ENCODE measurements around the gene ANGPTL4.
"Not testable (repeated sequence)": the region's sequence is repeated elsewhere in the genome, so short reads cannot be mapped to it uniquely, and the experiment has no call there.

The ANGPTL4 gene

DNA sequence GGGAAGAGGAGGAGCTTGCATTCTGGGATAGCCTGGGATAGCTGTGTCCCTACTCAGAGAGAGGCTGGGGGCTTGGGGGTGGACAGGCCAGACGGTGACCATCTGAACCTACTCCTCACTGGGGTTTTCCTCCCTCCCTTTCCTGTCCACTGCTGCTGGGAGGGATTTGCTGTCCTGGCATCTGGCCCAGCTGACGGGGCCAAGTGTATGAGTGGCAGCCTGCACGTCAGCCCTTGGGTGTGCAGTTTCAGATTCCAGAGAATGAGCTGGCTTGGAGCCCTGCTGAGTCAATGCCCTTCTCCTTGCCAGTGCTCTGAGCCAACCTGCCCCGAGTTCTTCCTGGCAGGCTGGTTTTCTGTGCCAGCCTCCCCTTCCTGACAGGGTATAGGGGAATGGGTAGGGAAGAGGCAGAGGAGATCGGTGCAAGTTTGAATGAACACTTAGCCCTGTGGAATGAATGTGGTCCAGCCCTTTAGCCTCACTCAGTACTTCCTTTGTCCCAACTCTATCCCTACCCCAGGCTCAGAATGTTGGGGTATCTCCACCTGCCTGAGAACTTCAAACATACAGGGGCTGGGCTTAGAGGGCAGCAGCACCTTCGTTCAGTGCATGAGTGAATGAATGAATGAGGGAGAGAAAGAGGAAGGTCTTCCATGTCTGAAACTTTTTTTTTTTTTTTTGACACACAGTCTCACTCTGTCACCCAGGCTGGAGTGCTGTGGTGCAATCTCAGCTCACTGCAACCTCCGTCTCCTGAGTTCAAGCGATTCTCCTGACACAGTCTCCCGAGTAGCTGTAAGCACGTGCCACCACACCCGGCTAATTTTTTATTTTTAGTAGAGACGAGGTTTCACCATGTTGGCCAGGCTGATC, 1.8 kb upstream of the ANGPTL4 start:
- DNase-seq (ENCODE audit: low read depth in 2 of 2) = no peak

DNA sequence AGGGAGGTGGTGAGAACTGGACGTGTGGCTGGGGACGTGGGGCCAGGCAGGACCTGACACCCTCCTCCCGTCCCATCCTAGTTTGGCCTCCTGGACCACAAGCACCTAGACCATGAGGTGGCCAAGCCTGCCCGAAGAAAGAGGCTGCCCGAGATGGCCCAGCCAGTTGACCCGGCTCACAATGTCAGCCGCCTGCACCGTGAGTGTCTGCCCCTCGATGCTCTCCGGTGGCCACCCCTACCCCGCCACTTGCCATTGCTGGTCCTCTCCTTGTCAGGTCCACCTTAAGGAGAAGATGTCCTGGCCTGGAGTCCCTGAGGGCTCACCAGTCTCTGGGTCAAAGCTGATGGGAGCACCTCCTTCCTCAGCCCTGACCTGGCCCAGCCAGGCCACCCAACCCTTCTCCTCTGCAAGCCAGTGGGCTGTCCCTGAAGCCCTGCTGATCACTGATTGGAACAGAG, 2.2 kb downstream of the ANGPTL4 start:
- no peak for DNase-seq (ENCODE audit: low read depth in 2 of 2)

DNA sequence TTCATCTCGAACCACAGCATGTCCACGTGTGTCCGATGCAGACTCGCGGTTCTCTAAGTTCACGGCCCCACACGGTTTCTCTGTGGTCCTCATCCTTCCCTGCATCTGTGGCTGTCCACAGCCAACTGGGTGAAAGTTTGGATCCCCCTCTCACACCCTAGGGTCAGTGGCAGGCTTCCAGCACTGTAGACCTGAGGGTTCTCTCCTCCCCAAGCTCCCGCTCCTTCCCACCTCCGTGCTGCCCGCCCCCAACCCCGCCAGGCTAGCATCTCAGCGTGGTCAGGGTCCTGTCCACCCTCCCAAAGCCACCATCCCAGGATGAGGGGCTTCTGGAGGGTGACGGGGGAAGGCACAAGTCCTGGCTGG, 3.0 kb downstream of the ANGPTL4 start:
- DNase-seq (ENCODE audit: low read depth in 2 of 2) = no peak

DNA sequence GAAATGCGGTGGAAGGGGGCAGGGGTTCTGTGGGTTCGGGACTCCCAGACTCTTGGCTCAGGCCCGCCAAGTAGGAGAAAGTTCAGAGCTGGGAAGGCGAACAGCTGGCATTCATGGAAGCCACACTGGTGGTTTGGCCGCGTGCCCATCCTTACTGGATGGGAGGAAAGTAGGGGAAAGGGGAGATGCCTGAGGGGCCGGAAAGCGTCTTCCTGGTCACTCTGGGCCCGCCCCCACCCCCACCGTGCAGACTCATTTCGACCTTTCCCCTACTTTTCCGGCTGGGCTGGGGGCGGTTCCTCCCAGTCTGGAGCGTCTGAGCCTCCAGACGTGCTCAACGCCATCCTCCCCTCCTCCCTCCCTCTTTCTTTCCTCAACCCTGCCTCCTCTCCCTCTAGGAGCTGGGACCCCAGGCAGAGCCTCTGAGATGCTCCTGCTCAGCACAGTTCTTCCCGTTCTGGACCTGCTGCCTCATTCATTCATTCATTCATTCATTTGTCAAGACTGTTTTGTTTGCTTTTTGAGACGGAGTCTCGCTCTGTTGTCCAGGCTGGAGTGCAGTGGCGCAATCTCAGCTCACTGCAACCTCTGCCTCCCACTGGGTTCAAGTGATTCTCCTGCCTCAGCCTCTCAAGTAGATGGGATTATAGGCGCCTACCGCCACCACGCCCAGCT, 3.5 kb downstream of the ANGPTL4 start:
- DNase-seq (ENCODE audit: low read depth in 2 of 2) = no peak

DNA sequence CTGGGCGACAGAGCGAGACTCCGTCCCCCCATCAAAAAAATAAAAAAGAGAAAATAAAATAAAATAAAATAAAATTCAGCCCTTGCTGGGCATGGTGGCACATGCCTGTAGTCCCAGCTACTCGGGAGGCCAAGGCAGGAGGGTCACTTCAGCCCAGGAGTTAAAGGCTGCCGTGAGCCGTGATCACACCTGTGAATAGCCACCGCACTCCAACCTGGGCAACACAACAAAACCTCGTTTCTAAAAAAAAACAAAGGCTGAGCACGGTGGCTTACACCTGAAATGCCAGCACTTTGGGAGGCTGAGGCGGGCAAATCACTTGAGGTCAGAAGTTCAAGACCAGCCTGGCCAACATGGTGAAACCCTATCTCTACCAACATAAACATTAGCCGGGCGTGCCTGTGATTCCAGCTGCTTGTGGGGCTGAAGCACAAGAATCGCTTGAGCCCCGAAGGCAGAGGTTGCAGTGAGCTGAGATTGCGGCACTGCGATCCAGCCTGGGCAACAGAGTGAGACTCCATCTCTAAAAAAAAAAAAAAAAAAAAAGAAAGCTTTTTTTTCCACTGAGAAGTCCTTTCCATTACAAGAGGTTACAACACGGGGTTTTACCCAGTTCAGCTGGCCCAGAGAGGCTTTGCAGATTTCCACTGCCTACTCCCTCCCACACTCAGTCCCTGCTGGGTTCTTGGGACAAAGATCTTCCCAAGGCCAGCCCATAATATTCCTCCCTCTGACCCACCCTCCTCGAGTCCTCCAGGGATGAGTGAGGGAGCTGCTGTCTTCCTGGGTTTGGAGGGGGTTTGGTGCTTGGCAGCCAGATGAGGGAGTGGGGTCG, 6.4 kb downstream of the ANGPTL4 start:
- DNase-seq (ENCODE audit: low read depth in 2 of 2) = no peak

DNA sequence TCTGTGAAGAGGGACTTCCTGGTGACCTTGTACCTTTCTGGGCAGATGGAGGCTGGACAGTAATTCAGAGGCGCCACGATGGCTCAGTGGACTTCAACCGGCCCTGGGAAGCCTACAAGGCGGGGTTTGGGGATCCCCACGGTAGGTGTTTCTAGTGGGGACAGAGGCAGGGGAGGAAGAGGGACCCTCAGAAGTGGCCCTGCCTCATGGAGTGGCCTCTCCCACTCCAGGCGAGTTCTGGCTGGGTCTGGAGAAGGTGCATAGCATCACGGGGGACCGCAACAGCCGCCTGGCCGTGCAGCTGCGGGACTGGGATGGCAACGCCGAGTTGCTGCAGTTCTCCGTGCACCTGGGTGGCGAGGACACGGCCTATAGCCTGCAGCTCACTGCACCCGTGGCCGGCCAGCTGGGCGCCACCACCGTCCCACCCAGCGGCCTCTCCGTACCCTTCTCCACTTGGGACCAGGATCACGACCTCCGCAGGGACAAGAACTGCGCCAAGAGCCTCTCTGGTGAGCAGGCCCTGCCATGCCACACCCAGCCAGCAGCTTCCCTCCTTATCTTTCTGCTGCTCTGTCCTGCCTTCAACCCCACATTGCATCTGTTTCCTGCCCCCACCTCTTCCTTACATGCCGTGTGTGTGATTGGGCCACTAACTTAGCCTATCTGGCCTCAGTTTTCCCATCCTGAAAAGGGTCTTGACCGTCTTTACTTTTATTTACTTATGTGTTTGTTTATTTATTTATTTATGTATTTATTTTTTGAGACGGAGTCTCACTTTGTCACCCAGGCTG, 7.3 kb downstream of the ANGPTL4 start:
- no peak for DNase-seq (ENCODE audit: low read depth in 2 of 2)

DNA sequence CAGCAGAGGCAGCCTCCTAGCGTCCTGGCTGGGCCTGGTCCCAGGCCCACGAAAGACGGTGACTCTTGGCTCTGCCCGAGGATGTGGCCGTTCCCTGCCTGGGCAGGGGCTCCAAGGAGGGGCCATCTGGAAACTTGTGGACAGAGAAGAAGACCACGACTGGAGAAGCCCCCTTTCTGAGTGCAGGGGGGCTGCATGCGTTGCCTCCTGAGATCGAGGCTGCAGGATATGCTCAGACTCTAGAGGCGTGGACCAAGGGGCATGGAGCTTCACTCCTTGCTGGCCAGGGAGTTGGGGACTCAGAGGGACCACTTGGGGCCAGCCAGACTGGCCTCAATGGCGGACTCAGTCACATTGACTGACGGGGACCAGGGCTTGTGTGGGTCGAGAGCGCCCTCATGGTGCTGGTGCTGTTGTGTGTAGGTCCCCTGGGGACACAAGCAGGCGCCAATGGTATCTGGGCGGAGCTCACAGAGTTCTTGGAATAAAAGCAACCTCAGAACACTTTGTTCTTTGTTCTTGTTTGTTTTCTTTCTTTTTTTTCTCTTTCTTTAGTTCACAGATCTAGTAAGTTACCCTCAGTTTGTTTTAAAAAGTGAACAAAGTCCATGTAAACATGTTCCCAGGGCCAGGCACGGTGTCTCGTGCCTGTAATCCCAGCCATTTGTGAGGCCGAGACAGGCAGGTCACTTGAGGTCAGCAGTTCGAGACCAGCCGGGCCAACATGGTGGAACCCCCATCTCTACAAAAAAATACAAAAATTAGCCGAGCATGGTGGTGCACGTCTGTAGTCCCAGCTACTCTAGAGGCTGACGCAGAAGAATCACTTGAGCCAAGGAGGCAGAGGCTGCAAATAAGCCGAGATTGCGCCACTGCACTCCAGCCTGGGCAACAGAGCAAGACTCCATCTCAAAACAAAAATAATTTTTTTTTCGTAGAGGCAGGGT, 10.2 kb downstream of the ANGPTL4 start:
- DNase-seq (ENCODE audit: low read depth in 2 of 2) = no peak

DNA sequence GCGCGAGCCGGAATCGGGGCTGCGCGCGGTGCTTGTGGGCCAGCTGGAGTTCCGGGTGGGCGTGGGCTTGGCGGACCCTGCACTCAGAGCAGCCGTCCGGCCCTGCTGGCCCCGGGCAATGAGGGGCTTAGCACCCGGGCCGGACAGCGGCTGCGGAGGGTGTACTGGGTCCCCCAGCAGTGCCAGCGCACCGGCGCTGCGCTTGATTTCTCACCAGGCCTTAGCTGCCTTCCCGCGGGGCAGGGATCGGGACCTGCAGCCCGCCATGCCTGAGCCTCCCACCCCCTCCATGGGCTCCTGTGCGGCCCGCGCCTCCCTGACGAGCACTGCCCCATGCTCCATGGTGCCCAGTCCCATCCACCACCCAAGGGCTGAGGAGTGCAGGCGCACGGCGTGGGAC, 11.8 kb downstream of the ANGPTL4 start:
- DNase-seq (ENCODE audit: low read depth in 2 of 2) = not testable (repeated sequence)

DNA sequence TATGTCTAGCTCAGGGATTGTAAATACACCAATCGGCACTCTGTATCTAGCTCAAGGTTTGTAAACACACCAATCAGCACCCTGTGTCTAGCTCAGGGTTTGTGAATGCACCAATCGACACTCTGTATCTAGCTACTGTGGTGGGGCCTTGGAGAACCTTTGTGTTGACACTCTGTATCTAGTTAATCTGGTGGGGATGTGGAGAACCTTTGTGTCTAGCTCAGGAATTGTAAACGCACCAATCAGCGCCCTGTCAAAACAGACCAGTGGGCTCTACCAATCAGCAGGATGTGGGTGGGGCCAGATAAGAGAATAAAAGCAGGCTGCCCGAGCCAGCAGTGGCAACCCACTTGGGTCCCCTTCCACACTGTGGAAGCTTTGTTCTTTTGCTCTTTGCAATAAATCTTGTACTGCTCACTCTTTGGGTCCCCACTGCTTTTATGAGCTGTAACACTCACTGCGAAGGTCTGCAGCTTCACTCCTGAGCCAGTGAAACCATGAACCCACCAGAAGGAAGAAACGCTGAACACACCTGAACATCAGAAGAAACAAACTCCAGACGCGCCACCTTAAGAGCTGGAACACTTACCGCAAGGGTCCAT, 12.5 kb downstream of the ANGPTL4 start:
- not testable (repeated sequence) for DNase-seq (ENCODE audit: low read depth in 2 of 2)

DNA sequence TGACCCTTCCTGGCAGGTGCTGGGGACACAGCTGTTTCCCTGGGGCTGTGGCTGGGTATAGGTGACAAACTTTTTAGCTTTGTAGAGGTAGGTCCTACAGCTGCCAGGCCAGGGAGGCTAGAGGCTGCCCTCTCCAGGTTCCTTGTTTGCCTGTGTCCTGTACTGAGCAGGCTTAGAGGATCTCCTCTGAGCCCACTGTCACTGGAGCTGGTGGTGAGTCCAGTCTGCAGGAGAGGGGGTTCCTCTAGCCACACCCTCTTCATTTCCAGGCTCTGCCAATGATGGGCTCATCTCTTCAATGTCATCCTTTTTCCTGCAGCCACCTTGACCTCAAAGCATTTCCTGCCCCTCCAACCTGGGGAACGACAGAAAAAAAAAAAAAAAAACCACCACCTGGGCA, 13.6 kb downstream of the ANGPTL4 start:
- no peak for DNase-seq (ENCODE audit: low read depth in 2 of 2)

DNA sequence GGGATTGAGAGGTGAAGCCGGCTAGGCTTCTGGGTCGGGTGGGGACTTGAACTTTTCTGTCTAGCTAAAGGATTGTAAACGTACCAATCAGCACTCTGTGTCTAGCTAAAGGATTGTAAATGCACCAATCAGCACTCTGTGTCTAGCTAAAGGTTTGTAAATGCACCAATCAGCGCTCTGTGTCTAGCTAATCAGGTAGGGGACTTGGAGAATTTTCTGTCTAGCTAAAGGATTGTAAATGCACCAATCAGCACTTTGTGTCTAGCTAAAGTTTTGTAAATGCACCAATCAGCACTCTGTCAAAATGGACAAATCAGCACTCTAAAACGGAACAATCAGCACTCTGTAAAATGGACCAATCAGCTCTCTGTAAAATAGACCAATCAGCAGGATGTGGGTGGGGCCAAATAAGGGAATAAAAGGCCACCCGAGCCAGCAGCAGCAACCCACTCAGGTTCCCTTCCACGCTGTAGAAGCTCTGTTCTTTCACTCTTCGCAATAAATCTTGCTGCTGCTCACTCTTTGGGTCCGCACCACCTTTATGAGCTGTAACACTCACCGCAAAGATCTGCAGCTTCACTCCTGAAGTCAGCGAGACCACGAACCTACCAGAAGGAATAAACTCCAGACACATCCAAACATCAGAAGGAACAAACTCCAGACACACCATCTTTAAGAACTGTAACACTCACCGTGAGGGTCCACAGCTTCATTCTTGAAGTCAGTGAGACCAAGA, 15.4 kb downstream of the ANGPTL4 start:
- not testable (repeated sequence) for DNase-seq (ENCODE audit: low read depth in 2 of 2)

DNA sequence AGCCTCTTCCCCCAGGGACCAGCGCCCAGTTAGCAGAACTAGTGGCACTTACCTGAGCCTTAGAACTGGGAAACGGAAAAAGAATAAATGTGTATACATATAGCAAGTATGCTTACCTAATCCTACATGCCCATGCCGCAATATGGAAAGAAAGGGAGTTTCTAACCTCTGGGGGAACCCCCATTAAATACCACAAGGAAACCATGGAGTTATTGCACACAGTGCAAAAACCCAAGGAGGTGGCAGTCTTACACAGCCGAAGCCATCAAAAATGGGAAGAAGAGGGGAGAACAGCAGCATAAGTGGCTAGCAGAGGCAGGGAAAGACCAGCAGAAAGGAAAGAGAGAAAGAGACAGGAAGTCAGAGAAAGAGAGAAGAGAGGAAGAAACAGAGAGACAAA, 20.6 kb downstream of the ANGPTL4 start:
- DNase-seq (ENCODE audit: low read depth in 2 of 2) = not testable (repeated sequence)

DNA sequence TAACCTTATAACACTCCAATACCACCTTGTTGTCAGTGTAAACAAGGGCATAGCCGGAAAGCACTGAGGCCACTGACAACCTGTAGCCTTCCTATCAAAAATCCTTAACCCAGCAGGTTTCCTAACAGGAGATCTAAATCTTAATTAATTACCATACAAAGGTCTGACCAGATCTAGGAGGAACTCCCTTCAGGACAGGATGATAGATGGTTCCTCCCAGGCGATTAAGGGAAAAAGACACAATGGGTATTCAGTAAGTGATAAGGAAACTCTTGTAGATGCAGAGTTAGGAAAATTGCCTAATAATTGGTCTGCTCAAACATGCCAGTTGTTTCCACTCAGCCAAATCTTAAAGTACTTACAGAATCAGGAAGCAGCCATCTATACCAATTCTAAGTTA, 21.1 kb downstream of the ANGPTL4 start:
- DNase-seq (ENCODE audit: low read depth in 2 of 2) = not testable (repeated sequence)

DNA sequence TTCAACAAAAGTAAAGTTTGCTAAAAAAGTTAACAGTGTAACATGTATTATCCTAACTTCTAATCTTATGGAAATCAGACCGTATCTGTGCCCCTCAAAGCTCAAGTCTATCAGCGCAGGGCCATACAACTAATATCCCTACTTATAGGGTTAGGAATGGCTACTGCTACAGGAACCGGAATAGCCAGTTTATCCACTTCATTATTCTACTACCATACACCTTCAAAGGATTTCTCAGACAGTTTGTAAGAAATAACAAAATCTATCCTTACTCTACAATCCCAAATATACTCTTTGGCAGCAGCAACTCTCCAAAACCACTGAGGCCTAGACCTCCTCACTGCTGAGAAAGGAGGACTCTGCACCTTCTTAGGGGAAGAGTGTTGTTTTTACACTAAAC, 21.6 kb downstream of the ANGPTL4 start:
- not testable (repeated sequence) for DNase-seq (ENCODE audit: low read depth in 2 of 2)

DNA sequence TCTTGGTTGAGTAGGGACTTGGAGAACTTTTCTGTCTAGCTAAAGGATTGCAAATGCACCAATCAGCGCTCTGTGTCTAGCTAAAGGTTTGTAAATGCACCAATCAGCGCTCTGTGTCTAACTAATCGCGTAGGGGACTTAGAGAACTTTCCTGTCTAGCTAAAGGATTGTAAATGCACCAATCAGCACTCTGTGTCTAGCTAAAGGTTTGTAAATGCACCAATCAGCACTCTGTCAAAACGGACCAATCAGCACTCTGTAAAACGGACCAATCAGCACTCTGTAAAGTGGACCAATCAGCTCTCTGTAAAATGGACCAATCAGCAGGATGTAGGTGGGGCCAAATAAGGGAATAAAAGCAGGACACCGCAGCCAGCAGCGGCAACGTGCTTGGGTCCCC, 22.5 kb downstream of the ANGPTL4 start:
- DNase-seq (ENCODE audit: low read depth in 2 of 2) = not testable (repeated sequence)

DNA sequence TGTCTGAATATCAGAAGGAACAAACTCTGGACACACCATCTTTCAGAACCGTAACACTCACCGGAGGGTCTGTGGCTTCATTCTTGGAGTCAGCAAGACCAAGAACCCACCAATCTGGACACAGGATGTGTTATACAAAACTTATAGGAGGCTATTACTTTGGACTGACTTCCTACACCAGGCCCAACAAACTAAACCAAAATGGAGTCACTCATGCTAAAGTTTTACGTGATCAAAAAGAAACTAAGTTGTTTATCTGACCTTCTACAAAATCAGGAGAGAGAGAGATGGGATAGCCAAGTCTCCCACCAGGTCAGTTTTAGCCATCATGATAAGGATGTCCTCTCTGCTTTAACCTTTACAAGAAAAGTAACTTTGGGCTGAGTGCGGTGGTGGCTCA, 23.0 kb downstream of the ANGPTL4 start:
- no peak for DNase-seq (ENCODE audit: low read depth in 2 of 2)

DNA sequence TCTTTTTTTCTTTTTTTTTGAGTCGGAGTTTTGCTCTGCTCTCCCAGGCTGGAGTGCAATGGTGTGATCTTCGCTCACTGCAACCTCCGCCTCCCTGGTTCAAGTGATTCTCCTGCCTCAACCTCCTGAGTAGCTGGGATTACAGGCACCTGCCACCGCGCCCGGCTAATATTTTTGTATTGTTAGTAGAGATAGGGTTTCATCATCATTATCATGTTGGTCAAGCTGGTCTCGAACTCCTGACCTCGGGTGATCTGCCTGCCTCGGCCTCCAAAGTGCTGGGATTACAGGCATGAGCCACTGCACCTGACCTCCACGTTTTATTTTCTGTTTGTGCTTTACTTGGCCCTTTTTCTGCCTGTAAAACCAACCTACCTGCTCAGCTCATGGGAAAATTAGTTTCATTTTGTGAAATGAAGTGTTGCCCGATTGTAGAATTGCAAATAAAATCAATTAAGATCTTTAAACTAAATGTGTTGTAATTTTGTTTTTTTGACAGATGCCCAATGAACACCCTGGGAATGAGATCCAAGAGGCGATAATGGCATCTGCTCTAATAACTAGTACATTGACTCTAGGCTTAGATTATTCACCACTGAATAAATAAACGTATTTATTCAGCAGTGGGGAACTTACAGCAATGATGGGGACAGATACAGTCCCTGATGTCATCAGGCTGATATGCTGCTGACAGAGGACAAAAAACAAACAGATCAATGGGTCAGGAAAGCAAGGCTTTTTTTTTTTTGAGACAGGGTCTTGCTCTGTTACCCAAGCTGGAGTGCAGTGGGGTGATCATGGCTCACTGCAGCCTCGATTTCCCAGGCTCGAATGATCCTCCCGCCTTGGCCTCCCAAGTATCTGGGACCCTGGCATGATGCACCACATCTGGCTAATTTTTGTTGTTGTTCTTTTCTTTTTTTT, 24.0 kb downstream of the ANGPTL4 start:
- no peak for DNase-seq (ENCODE audit: low read depth in 2 of 2)

DNA sequence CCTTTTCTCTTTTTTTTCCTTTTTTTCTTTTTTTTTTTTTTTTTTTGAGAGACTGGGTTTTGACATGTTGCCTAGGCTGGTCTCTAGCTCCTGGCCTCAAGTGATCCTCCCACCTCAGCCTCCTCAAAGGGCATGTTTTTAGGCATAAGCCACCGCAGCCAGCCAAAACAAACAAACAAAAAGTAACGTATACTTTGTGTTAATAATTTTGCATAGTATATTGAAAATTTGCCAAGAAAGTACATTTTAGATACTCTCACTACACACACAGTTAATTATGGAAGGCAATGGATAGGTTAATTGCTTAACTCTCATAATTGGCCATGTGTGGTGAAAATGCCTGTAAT, 24.6 kb downstream of the ANGPTL4 start:
- no peak for DNase-seq (ENCODE audit: low read depth in 2 of 2)
